GM12878 (cell line): ENCODE data around the gene BAG5. TPM values are rescaled to one million over a fixed set of nuclear protein-coding genes. Genes with fewer than 3 reads are reported as not detected.
A peak's percentile ranks its signal among the peaks of the same experiment; 100 is the strongest.

Experiments used
- BMI1 ChIP-seq: fragments of 450-650 bp; IDR thresholded peaks from 2 replicates; pipeline ENCODE4 v1.6.1; 2016; ENCODE audit warnings: mild to moderate bottlenecking, moderate library complexity, borderline replicate concordance
- EGR1 ChIP-seq, 2 experiments: IDR thresholded peaks; 1 replicate in 1 of 2; 2 replicates in 1 of 2; pipeline ENCODE4 v1.6.1; 2011 to 2012; ENCODE audit warnings: low read depth in 2 of 2, low read length in 2 of 2, borderline replicate concordance in 1 of 2, mild to moderate bottlenecking in 1 of 2, moderate library complexity in 1 of 2
- FOXM1 ChIP-seq: IDR thresholded peaks from 2 replicates; pipeline ENCODE4 v1.6.1; 2012; ENCODE audit warnings: low read depth, mild to moderate bottlenecking, inconsistent platforms, low read length, moderate library complexity
- HDGF ChIP-seq: fragments of 450-650 bp; IDR thresholded peaks from 2 replicates; pipeline ENCODE4 v1.6.1; 2016; ENCODE audit warnings: antibody characterized with exemption
- IRF5 ChIP-seq: fragments of 450-650 bp; IDR thresholded peaks from 2 replicates; pipeline ENCODE4 v1.6.1; 2017; ENCODE audit warnings: borderline replicate concordance
- LARP7 ChIP-seq: fragments of 450-650 bp; IDR thresholded peaks from 2 replicates; pipeline ENCODE4 v1.6.1; 2017; ENCODE audit warnings: mild to moderate bottlenecking
- MXI1 ChIP-seq: fragments of 150-350 bp; IDR thresholded peaks from 2 replicates; pipeline ENCODE4 v1.6.1; 2011; ENCODE audit warnings: low read depth, mild to moderate bottlenecking, inconsistent platforms, low read length, improper control_type of control experiment
- NKRF ChIP-seq: fragments of 450-650 bp; conservative IDR thresholded peaks from 2 replicates; pipeline ENCODE4 v1.6.1; 2017; ENCODE audit warnings: mild to moderate bottlenecking, moderate library complexity
- PKNOX1 ChIP-seq: fragments of 450-650 bp; IDR thresholded peaks from 2 replicates; pipeline ENCODE4 v1.6.1; 2016; ENCODE audit warnings: mild to moderate bottlenecking
- POLR2A ChIP-seq: IDR thresholded peaks from 2 replicates; pipeline ENCODE4 v1.6.1; 2011; ENCODE audit warnings: low read depth, mild to moderate bottlenecking, low read length
- RFX5 ChIP-seq: IDR thresholded peaks from 2 replicates; pipeline ENCODE4 v1.6.1; 2011; ENCODE audit warnings: low read depth, low read length, improper control_type of control experiment
- SMARCA5 ChIP-seq: fragments of 450-650 bp; IDR thresholded peaks from 2 replicates; pipeline ENCODE4 v1.6.1; 2017; ENCODE audit warnings: mild to moderate bottlenecking
- SP1 ChIP-seq: IDR thresholded peaks from one replicate; pipeline ENCODE4 v1.6.1; 2011; ENCODE audit warnings: low read depth, low read length
- TARDBP ChIP-seq: IDR thresholded peaks from 2 replicates; pipeline ENCODE4 v1.6.1; 2016; ENCODE audit warnings: borderline replicate concordance
- YY1 ChIP-seq: IDR thresholded peaks from 2 replicates; pipeline ENCODE4 v1.6.1; 2011; ENCODE audit warnings: low read depth, mild to moderate bottlenecking, low read length
- ZBED1 ChIP-seq: IDR thresholded peaks from 2 replicates; pipeline ENCODE4 v1.6.1; 2016; ENCODE audit warnings: borderline replicate concordance
- ZBTB33 ChIP-seq: fragments of 450-650 bp; IDR thresholded peaks from 2 replicates; pipeline ENCODE4 v1.6.1; 2017; ENCODE audit warnings: mild to moderate bottlenecking
- ZNF207 ChIP-seq: fragments of 450-650 bp; IDR thresholded peaks from 2 replicates; pipeline ENCODE4 v1.6.1; 2014; ENCODE audit warnings: antibody characterized with exemption, mild to moderate bottlenecking, borderline replicate concordance
- ZNF24 ChIP-seq: fragments of 450-650 bp; IDR thresholded peaks from 2 replicates; pipeline ENCODE4 v1.6.1; 2017; ENCODE audit warnings: antibody characterized with exemption, mild to moderate bottlenecking
- ZNF592 ChIP-seq: fragments of 450-650 bp; IDR thresholded peaks from 2 replicates; pipeline ENCODE4 v1.6.1; 2017; ENCODE audit warnings: mild to moderate bottlenecking, moderate library complexity
- ZNF622 ChIP-seq: fragments of 450-650 bp; IDR thresholded peaks from 2 replicates; pipeline ENCODE4 v1.6.1; 2017; ENCODE audit warnings: mild to moderate bottlenecking, inconsistent platforms
- polyA plus RNA-seq, 11 experiments: library from polyadenylated mRNA; depleted of rRNA in 4 of 11; unstranded in 6 of 11; stranded (reverse) in 5 of 11; fragments of >200 nt; fragmentation: Nextera tagmentation in 4 of 11; fragmentation: Illumina TruSeq in 1 of 11; extraction: Ambion mirVana in 4 of 11; extraction: Trizol in 1 of 11; gene quantifications; 1 replicate in 1 of 11; 2 replicates in 10 of 11; pipeline versions ENCODE4 v1.2.1 to v1.2.3, GENCODE V29; 2011 to 2016; ENCODE audit warnings: inconsistent platforms in 2 of 11, missing spikeins in 2 of 11, low read depth in 1 of 11
- total RNA-seq, 4 experiments: library from RNA; depleted of rRNA in 3 of 4; stranded (reverse); fragments of >200 nt in 3 of 4; fragmentation: Illumina TruSeq in 1 of 4; extraction: Trizol in 1 of 4; gene quantifications; 2 replicates each; pipeline versions ENCODE4 v1.2.1 to v1.2.3, GENCODE V29; 2013 to 2021

BAG5 gene
- total and polyA plus RNA-seq, 10 of the 15 experiments (the other 5 are each of a cell fraction or from before 2014, with no cell fraction given), result 9.9 to 30.5 (median 20.1) TPM

GRCh38 chr14:103562429-103563225 lies at the start of gene BAG5, which contains the start of gene COA8 (continued):
- 0 out of 2 replicates have a peak, but pooled peaks have one; percentile 26 for TF ChIP-seq HDGF
- TF ChIP-seq ZNF592, result peak; percentile 69; the same call in 1 of the 2 replicates
- no peak for TF ChIP-seq FOXM1
- TF ChIP-seq NKRF, result peak; percentile 84
- no peak for TF ChIP-seq ZNF622
- TF ChIP-seq EGR1 (IDR thresholded peaks at IDR 0.05; ENCODE audit: borderline replicate concordance in 1 of 2, low read depth in 2 of 2, low read length in 2 of 2), result peak; percentile 23 to 91
- peak; percentile 94 for TF ChIP-seq POLR2A
- peak; percentile 82; the same call in 1 of the 2 replicates for TF ChIP-seq ZNF207
- TF ChIP-seq BMI1, result no peak
- no peak for TF ChIP-seq ZBED1
- peak; percentile 99 for TF ChIP-seq LARP7
- peak; percentile 84 for TF ChIP-seq ZNF24
- no peak for TF ChIP-seq IRF5
- TF ChIP-seq PKNOX1, result no peak
- TF ChIP-seq MXI1, result no peak
- no peak for TF ChIP-seq RFX5
- peak; percentile 43 for TF ChIP-seq SP1
- TF ChIP-seq YY1, result peak; percentile 81
- TF ChIP-seq ZBTB33, result peak; percentile 71; the same call in 1 of the 2 replicates
- no peak for TF ChIP-seq SMARCA5
- no peak for TF ChIP-seq TARDBP
